HEK293T (cell line): Measurements from ENCODE around the gene CDH18.

Experiments
- CTCF ChIA-PET: fragments of 350-600 bp; formaldehyde crosslinking; extraction: SDS; loops from one replicate; lab custom pipeline; 2021; ENCODE audit warnings: antibody characterized with exemption, inconsistent platforms; lab: Yijun Ruan, JAX
- POLR2A ChIA-PET: fragments of 350-600 bp; formaldehyde crosslinking; extraction: SDS; loops from one replicate; lab custom pipeline; 2020; ENCODE audit warnings: antibody characterized with exemption, inconsistent platforms; lab: Yijun Ruan, JAX
- DNase-seq: peaks from one replicate; pipeline ENCODE4 v3.0.0; 2012; ENCODE audit warnings: mixed read lengths; ENCODE audit errors: extremely low spot score
- ARNT ChIP-seq: fragments of 450-650 bp; IDR thresholded peaks from 2 replicates; pipeline ENCODE4 v1.6.1; 2017; ENCODE audit warnings: mild to moderate bottlenecking
- BHLHE40 ChIP-seq: fragments of 450-650 bp; IDR thresholded peaks from 2 replicates; pipeline ENCODE4 v1.6.1; 2016; ENCODE audit warnings: mild to moderate bottlenecking, moderate library complexity, borderline replicate concordance
- CTBP1 ChIP-seq: fragments of 450-650 bp; IDR thresholded peaks from 2 replicates; pipeline ENCODE4 v1.6.1; 2016; ENCODE audit warnings: borderline replicate concordance
- ELF4 ChIP-seq: fragments of 450-650 bp; IDR thresholded peaks from 2 replicates; pipeline ENCODE4 v1.6.1; 2017; ENCODE audit warnings: antibody characterized with exemption
- FOXA1 ChIP-seq: fragments of 450-650 bp; IDR thresholded peaks from 2 replicates; pipeline ENCODE4 v1.6.1; 2016; ENCODE audit warnings: mild to moderate bottlenecking
- FOXK2 ChIP-seq: fragments of 450-650 bp; IDR thresholded peaks from 2 replicates; pipeline ENCODE4 v1.6.1; 2016; ENCODE audit warnings: mild to moderate bottlenecking
- FOXM1 ChIP-seq: fragments of 450-650 bp; IDR thresholded peaks from 2 replicates; pipeline ENCODE4 v1.6.1; 2017; ENCODE audit warnings: mild to moderate bottlenecking, borderline replicate concordance
- HDGF ChIP-seq: fragments of 450-650 bp; IDR thresholded peaks from 2 replicates; pipeline ENCODE4 v1.6.1; 2017; ENCODE audit warnings: antibody characterized with exemption, borderline replicate concordance
- L3MBTL2 ChIP-seq: fragments of 450-650 bp; conservative IDR thresholded peaks from 2 replicates; pipeline ENCODE4 v1.6.1; 2016; ENCODE audit warnings: mild to moderate bottlenecking
- LEF1 ChIP-seq: fragments of 450-650 bp; IDR thresholded peaks from 2 replicates; pipeline ENCODE4 v1.6.1; 2017; ENCODE audit warnings: mild to moderate bottlenecking, borderline replicate concordance
- NFRKB ChIP-seq: fragments of 450-650 bp; IDR thresholded peaks from 2 replicates; pipeline ENCODE4 v1.6.1; 2016; ENCODE audit warnings: mild to moderate bottlenecking, moderate library complexity
- PKNOX1 ChIP-seq: fragments of 450-650 bp; IDR thresholded peaks from 2 replicates; pipeline ENCODE4 v1.6.1; 2016
- SP1 ChIP-seq: fragments of 450-650 bp; IDR thresholded peaks from 2 replicates; pipeline ENCODE4 v1.6.1; 2017
- SUZ12 ChIP-seq: fragments of 450-650 bp; IDR thresholded peaks from 2 replicates; pipeline ENCODE4 v1.6.1; 2016; ENCODE audit warnings: mild to moderate bottlenecking
- TARDBP ChIP-seq: fragments of 450-650 bp; IDR thresholded peaks from 2 replicates; pipeline ENCODE4 v1.6.1; 2016
- ZNF384 ChIP-seq: fragments of 450-650 bp; IDR thresholded peaks from 2 replicates; pipeline ENCODE4 v1.6.1; 2016

Gene CDH18

GRCh38 chr5:19753579-19753978, 234.4 kb downstream of the CDH18 start:
- no peak for DNase-seq
- TF ChIP-seq SP1 (no peak), FOXM1 (no peak), TARDBP (no peak), CTBP1 (no peak), FOXK2 (no peak), ZNF384 (no peak)
- ChIA-PET POLR2A (no interaction called here), CTCF (no interaction called here)

GRCh38 chr5:19751326-19751725, 236.7 kb downstream of the CDH18 start:
- TF ChIP-seq PKNOX1 (no peak), NFRKB (no peak), FOXA1 (no peak), SP1 (no peak), FOXK2 (no peak), ARNT (no peak), LEF1 (no peak)
- CTCF ChIA-PET: no interaction called here
- POLR2A ChIA-PET: no interaction called here
- DNase-seq: no peak

- no peak for TF ChIP-seq FOXA1
- no peak for TF ChIP-seq ELF4
- TF ChIP-seq TARDBP: no peak
- TF ChIP-seq NFRKB: no peak
- TF ChIP-seq ARNT: no peak
- TF ChIP-seq ZNF384: no peak
- TF ChIP-seq SP1: no peak
- no peak for TF ChIP-seq BHLHE40
- TF ChIP-seq SUZ12: no peak
- TF ChIP-seq CTBP1: no peak
- TF ChIP-seq FOXM1: no peak
- no peak for TF ChIP-seq HDGF
- TF ChIP-seq PKNOX1: no peak
- TF ChIP-seq LEF1: no peak
- no peak for TF ChIP-seq L3MBTL2
- TF ChIP-seq FOXK2: no peak
- POLR2A ChIA-PET: no interaction called here
- DNase-seq: no peak
- CTCF ChIA-PET: no interaction called here
Measured at GRCh38 chr5:19745247-19745646, 242.8 kb downstream of the CDH18 start.

- no peak for DNase-seq
- TF ChIP-seq L3MBTL2 (no peak), FOXK2 (no peak), FOXM1 (no peak), TARDBP (no peak), NFRKB (no peak), HDGF (no peak), ZNF384 (no peak), PKNOX1 (no peak), ELF4 (no peak), ARNT (no peak), FOXA1 (no peak), SP1 (no peak), SUZ12 (no peak)
- ChIA-PET CTCF (no interaction called here), POLR2A (no interaction called here)
Measured at GRCh38 chr5:19739671-19740070, 248.3 kb downstream of the CDH18 start.

GRCh38 chr5:19734776-19735175, 253.2 kb downstream of the CDH18 start:
- CTCF ChIA-PET: no interaction called here
- TF ChIP-seq FOXA1: no peak
- TF ChIP-seq PKNOX1: peak; percentile 65; the same call in 1 of the 2 replicates
- no peak for TF ChIP-seq LEF1
- no peak for TF ChIP-seq NFRKB
- TF ChIP-seq ELF4: no peak
- no peak for TF ChIP-seq BHLHE40
- TF ChIP-seq CTBP1: no peak
- no peak for TF ChIP-seq ZNF384
- no peak for TF ChIP-seq SUZ12
- DNase-seq: no peak
- POLR2A ChIA-PET: no interaction called here

GRCh38 chr5:19733612-19734495, 254.1 kb downstream of the CDH18 start:
- TF ChIP-seq BHLHE40: no peak
- no peak for TF ChIP-seq NFRKB
- no peak for TF ChIP-seq FOXA1
- TF ChIP-seq SUZ12: no peak
- no peak for TF ChIP-seq SP1
- TF ChIP-seq PKNOX1: no peak
- no peak for TF ChIP-seq ARNT
- no peak for TF ChIP-seq TARDBP
- no peak for TF ChIP-seq LEF1
- no peak for TF ChIP-seq FOXM1
- TF ChIP-seq ZNF384: no peak
- no peak for TF ChIP-seq ELF4
- no peak for TF ChIP-seq CTBP1
- TF ChIP-seq FOXK2: no peak
- TF ChIP-seq HDGF: no peak
- TF ChIP-seq L3MBTL2: no peak
- CTCF ChIA-PET: no interaction called here
- POLR2A ChIA-PET: interaction anchor here (0.8 kb wide), 1 partner anchor 765 kb away, joined by 4 read pairs; no protein-coding TSS in a partner anchor

More at GRCh38 chr5:19733612-19734495, 254.1 kb downstream of the CDH18 start:
- no peak for DNase-seq
